OCI-LY1 (cell line): ENCODE data around the gene ERICH6.

Source experiments
- EZH2 ChIP-seq: fragments of 200-600 bp; sonication (generic), shearing (Covaris generic); IDR thresholded peaks from 2 replicates; pipeline ENCODE4 v1.8.0; 2017; ENCODE audit warnings: borderline replicate concordance, mixed run types, mild to moderate bottlenecking, antibody characterized with exemption, low read length, moderate library complexity, mixed read lengths
- TF ChIP-seq, protein P1 (sequence below): fragments of 200-600 bp; sonication (generic), shearing (Covaris generic); IDR thresholded peaks from 2 replicates; pipeline ENCODE4 v1.5.1; 2017; ENCODE audit warnings: mild to moderate bottlenecking, antibody characterized with exemption, low read length, moderate library complexity, mixed read lengths

DNA sequence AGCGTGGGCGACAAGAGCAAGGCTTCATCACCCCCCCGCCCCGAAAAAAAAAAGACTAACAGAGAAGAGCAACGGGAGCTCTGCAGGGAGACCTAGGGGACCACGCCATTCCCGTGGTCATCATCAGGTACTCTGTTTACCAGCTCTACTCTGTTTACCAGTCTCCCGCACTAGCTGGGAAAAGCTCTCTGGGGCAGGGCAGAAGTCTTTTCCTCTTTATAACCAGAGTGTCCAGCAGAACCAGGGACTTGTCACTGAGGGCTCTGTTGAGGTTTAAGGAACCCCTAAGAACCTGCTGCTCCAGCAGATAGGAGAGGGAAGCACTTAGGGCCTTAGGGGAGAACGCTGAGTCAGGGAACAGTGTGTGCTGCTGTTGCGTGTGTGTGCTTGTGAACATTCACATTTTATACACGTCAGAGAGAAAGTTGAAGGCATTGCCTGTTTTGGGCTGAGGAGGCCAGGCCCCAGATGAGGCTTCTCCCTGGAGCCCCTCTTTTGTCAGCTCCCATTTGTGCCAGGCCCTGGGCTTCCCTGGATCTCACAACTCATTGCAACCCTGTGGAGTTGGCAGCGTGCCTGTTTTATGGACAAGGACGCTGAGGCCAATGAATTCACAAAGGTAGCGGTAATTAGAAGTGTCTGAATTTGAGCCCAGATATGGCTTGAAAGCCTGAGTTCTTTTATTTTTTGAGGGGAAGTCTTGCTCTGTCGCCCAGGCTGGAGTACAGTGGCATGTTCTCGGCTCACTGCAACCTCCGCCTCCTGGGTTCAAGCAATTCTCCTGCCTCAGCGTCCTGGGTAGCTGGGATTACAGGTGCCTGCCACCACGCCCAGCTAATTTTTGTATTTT lies 24.2 kb upstream of the ERICH6 start:
- TF ChIP-seq, protein P1, sequence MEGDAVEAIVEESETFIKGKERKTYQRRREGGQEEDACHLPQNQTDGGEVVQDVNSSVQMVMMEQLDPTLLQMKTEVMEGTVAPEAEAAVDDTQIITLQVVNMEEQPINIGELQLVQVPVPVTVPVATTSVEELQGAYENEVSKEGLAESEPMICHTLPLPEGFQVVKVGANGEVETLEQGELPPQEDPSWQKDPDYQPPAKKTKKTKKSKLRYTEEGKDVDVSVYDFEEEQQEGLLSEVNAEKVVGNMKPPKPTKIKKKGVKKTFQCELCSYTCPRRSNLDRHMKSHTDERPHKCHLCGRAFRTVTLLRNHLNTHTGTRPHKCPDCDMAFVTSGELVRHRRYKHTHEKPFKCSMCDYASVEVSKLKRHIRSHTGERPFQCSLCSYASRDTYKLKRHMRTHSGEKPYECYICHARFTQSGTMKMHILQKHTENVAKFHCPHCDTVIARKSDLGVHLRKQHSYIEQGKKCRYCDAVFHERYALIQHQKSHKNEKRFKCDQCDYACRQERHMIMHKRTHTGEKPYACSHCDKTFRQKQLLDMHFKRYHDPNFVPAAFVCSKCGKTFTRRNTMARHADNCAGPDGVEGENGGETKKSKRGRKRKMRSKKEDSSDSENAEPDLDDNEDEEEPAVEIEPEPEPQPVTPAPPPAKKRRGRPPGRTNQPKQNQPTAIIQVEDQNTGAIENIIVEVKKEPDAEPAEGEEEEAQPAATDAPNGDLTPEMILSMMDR: no peak
- TF ChIP-seq EZH2: no peak
